ENCODE data around the gene ZNF385B. TPM values are rescaled to one million over a fixed set of nuclear protein-coding genes. Genes with fewer than 3 reads are reported as not detected.

Gene ZNF385B
- polyA plus RNA-seq, 1 of the 3 experiments (the other 2 are of a cell fraction), result 0.16 TPM

- Histone ChIP-seq H3K4me1 (ENCODE audit: control insufficient read depth in 1 of 2, insufficient read depth in 2 of 2, low read depth in 1 of 2, low read length in 1 of 2) (no peaks in the 10 kb centered on the region), H3K4me2 (no peak overlapping the region), H3K79me2 (ENCODE audit: insufficient read depth) (no peaks in the 10 kb centered on the region), H3K9me2 (no peaks in the 10 kb centered on the region), H3K27ac (ENCODE audit: low read depth in 2 of 2, low read length in 1 of 2) (no peak overlapping the region), H3K9ac (no peak overlapping the region), H3K4me3 (ENCODE audit: low read depth in 2 of 2, low read length in 1 of 2) (no peak overlapping the region), H3F3A (replicated peaks; ENCODE audit: insufficient read depth) (no peaks in the 10 kb centered on the region), H4K20me1 (ENCODE audit: insufficient read depth) (no peaks in the 10 kb centered on the region), H2AFZ (ENCODE audit: low read depth) (no peak overlapping the region), H3K27me3 (ENCODE audit: insufficient read depth) (no peaks in the 10 kb centered on the region), H3K36me3 (replicated peaks in 1 of 2; ENCODE audit: control insufficient read depth in 1 of 2, insufficient read depth in 2 of 2, low read length in 1 of 2) (no peaks in the 10 kb centered on the region), H3K9me3 (no peaks in the 10 kb centered on the region)
- no peak for TF ChIP-seq NRF1 (IDR thresholded peaks at IDR 0.05; ENCODE audit: low read depth, low read length)
- ChIA-PET CTCF (interaction anchor here (0.8 to 1.4 kb wide), 2 partner anchors 11 to 318 kb away, joined by 3 to 4 read pairs; no protein-coding TSS in a partner anchor), POLR2A (no interaction called here)
- DNase-seq, result no peak
Observed at GRCh38 chr2:179741317-179741716, 120.1 kb downstream of the ZNF385B start.

- Histone ChIP-seq H2AFZ (ENCODE audit: low read depth) (no peak overlapping the region), H3F3A (replicated peaks; ENCODE audit: insufficient read depth) (no peaks in the 10 kb centered on the region), H3K79me2 (ENCODE audit: insufficient read depth) (no peaks in the 10 kb centered on the region), H3K9me2 (no peaks in the 10 kb centered on the region), H3K27me3 (ENCODE audit: insufficient read depth) (no peaks in the 10 kb centered on the region), H3K36me3 (replicated peaks in 1 of 2; ENCODE audit: control insufficient read depth in 1 of 2, insufficient read depth in 2 of 2, low read length in 1 of 2) (no peaks in the 10 kb centered on the region), H3K27ac (ENCODE audit: low read depth in 2 of 2, low read length in 1 of 2) (no peak overlapping the region), H3K9me3 (no peaks in the 10 kb centered on the region), H4K20me1 (ENCODE audit: insufficient read depth) (no peaks in the 10 kb centered on the region), H3K4me3 (ENCODE audit: low read depth in 2 of 2, low read length in 1 of 2) (no peak overlapping the region), H3K4me1 (ENCODE audit: control insufficient read depth in 1 of 2, insufficient read depth in 2 of 2, low read depth in 1 of 2, low read length in 1 of 2) (no peaks in the 10 kb centered on the region; a peak in 1 of 4 replicates), H3K9ac (no peak overlapping the region), H3K4me2 (no peak overlapping the region)
- POLR2A ChIA-PET, result no interaction called here
- no peak for DNase-seq
- CTCF ChIA-PET, result no interaction called here
- no peak for TF ChIP-seq RCOR1 (IDR thresholded peaks at IDR 0.05; ENCODE audit: low read length)
- no peak for TF ChIP-seq GABPA (IDR thresholded peaks at IDR 0.05; ENCODE audit: low read depth)
- no peak for TF ChIP-seq RFX5 (IDR thresholded peaks at IDR 0.05; ENCODE audit: low read length)
- TF ChIP-seq JUND (IDR thresholded peaks at IDR 0.05), result no peak
- no peak for TF ChIP-seq IRF3 (IDR thresholded peaks at IDR 0.05; ENCODE audit: low read depth, low read length)
- no peak for TF ChIP-seq USF1 (IDR thresholded peaks at IDR 0.05; ENCODE audit: borderline replicate concordance, low read depth)
- TF ChIP-seq FOSL2 (IDR thresholded peaks at IDR 0.05; ENCODE audit: borderline replicate concordance, low read depth), result no peak
- 67% methylated on average over 1 of the region's 1 CpG for WGBS (ENCODE audit: low lambda C conversion rate)
Observed at GRCh38 chr2:179729966-179730365, 131.4 kb downstream of the ZNF385B start.

GRCh38 chr2:179726461-179727180 is 134.8 kb downstream of the ZNF385B start:
- CTCF ChIA-PET, result interaction anchor here (0.8 to 2.0 kb wide), 3 partner anchors 10 to 609 kb away, joined by 3 to 5 read pairs (median 3); no protein-coding TSS in a partner anchor
- H3K9ac ChIP-seq, result no peak overlapping the region
- H2AFZ ChIP-seq (ENCODE audit: low read depth), result 0 out of 2 replicates have a peak overlapping the region, but pooled peaks have one; percentile 16
- no peaks in the 10 kb centered on the region for H3K27me3 ChIP-seq (ENCODE audit: insufficient read depth)
- H3F3A ChIP-seq (replicated peaks; ENCODE audit: insufficient read depth), result no peaks in the 10 kb centered on the region
- H3K4me3 ChIP-seq (ENCODE audit: low read depth in 2 of 2, low read length in 1 of 2), result no peak overlapping the region
- no peaks in the 10 kb centered on the region for H3K9me3 ChIP-seq
- no peaks in the 10 kb centered on the region for H3K36me3 ChIP-seq (replicated peaks in 1 of 2; ENCODE audit: control insufficient read depth in 1 of 2, insufficient read depth in 2 of 2, low read length in 1 of 2)
- H3K4me1 ChIP-seq (ENCODE audit: control insufficient read depth in 1 of 2, insufficient read depth in 2 of 2, low read depth in 1 of 2, low read length in 1 of 2), result no peaks in the 10 kb centered on the region; a peak in 1 of 4 replicates
- 0 out of 2 replicates have a peak, but pooled peaks cover 4% of the 10 kb centered on the region for H3K9me2 ChIP-seq
- DNase-seq, result no peak
- H3K4me2 ChIP-seq, result no peak overlapping the region
- no peaks in the 10 kb centered on the region for H4K20me1 ChIP-seq (ENCODE audit: insufficient read depth)
- TF ChIP-seq TCF12 (IDR thresholded peaks at IDR 0.05) (peak; percentile 41), POLR2AphosphoS5 (IDR thresholded peaks at IDR 0.05; ENCODE audit: low read depth, low read length) (no peak)
- 49% methylated on average over 5 of the region's 5 CpGs for WGBS (ENCODE audit: low lambda C conversion rate)
- no peaks in the 10 kb centered on the region for H3K79me2 ChIP-seq (ENCODE audit: insufficient read depth)
- H3K27ac ChIP-seq (ENCODE audit: low read depth in 2 of 2, low read length in 1 of 2), result no peak overlapping the region; a peak in 1 of 4 replicates
- POLR2A ChIA-PET, result no interaction called here
